ENCODE results near the gene RECQL5.
"Not testable (repeated sequence)": the region's sequence is repeated elsewhere in the genome, so short reads cannot be mapped to it uniquely, and the experiment has no call there.

Gene RECQL5

DNA sequence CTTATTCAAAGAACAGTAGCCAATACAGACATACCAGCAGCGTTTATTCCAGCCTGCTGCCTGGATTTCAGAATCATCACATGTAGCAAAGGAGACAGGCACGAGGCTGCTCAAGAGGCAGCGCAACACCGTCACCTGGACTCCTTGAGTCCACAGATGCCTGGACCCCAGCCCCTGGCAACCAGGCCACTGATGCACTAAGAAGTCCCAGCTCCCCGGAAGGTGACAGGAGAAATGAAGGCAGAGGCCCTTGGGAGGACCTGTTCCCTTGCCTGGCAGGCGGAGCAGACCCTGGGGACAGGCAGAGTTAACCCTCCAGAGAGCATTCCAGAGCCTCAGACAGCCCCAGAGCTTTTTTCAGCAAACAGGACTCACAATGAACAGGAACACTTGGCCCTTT, 17.3 kb downstream of the RECQL5 start:
- DNase-seq (ENCODE audit: extremely low read depth in 1 of 2, low read depth in 1 of 2), result no peak

DNA sequence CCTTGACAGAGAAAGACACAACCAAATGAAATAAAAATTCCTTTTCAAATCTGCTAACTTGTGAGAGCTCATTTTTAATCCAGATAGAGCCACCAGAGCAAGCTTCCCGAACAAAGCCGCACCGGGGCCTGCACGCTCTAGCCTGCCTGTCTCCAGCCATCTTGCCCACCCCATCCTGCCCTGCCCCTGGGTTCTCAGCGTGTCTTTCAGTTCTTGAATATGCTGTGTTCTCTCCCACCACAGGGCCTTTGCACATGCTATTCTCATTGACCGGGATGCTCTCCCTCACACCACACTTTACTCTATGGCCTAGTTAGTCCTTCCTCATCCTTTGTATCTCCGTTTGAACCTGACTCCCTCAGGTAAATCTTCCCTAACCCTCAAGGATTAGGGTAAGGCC, 19.0 kb downstream of the RECQL5 start:
- no peak for DNase-seq (ENCODE audit: extremely low read depth in 1 of 2, low read depth in 1 of 2)

DNA sequence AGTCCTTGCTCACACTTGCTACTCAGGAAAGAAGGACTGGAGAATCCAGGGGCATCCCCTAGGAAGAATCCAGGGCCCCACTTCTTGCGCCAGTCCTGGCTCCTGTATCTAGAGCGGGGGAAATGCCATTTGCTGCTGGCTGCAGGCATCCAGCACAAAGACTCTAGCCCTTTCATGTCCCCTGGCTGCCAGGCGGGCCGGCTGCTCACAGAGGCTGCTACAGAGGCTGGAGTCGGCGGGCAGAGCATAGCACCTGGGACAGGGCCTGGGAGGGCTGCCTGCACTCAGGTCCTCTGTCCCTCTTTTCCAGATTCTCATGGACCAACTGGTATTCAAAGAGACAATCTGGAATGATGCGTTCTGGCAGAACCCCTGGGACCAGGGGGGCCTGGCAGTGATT, 19.9 kb downstream of the RECQL5 start:
- no peak for DNase-seq (ENCODE audit: extremely low read depth in 1 of 2, low read depth in 1 of 2)

DNA sequence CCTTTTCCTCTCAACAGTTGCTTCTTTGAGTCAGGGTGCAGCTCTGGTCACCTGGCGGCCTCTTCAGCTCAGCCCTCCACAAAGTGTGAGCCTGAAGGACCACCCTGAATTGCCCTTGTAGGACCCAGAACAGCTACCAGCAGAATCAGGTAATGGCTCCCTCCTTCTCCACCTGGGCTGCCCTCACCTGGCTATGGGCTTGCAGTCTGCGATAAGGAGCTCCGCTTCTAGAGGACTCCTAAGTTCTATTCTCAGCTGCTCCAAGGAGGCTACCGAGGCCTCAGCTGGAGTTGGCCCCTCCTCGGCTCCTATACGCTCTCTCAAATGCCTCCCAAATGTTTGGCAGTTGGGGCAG, 20.3 kb downstream of the RECQL5 start:
- DNase-seq (ENCODE audit: extremely low read depth in 1 of 2, low read depth in 1 of 2), result no peak

DNA sequence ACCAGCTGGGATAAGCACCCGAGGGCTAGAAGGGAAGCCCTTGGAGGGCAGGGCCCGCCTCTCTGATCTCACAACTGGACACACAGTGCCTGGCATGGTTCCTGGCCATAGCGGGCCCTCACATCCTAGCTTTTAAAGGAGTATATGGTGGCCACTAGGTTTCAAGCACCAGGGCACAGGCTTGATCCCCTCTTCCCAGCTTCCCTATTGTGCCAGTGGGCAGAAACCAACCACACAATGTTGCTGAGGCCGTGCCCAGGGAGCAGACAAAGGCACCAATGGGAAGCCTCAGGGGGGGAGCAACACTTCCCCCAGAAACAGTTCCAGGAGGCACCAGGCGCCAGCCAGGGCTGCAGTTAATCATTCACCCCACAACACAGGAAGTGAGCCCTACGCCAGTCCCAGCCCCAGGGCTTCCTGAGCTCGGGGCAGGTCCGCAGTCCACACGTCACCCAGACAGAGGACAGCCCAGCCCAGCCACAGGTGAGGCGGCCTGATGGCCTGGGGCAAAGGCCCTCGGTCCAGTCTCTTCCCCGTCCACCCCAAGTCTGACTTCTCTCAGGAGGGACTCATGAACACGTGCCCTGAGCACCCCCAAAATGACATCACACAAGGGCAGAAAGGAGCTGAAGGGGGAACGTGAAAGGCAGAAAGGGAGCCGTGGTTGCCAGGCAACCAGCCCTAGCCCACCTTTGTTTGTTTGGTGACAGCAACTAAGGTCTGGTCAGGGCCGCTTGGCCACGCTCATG, 20.9 kb downstream of the RECQL5 start:
- DNase-seq (ENCODE audit: extremely low read depth in 1 of 2, low read depth in 1 of 2), result no peak

DNA sequence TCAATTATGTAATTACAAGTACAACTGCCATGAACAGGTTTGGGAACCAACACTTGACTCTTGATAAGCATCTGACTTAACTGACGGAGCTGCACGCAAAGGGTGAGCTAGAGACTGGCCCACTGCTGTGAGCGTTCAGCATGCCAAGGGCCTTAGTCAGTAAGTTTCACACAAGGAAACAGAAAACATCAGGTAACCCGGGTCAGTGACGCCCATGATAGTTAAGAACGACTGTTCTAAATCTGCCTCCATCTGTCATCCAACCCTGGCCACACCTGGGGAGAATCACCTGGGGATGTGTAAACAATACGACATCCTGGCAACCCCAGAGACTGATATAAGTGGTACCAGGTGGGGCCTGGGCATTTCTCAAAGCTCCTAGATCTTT, 21.5 kb downstream of the RECQL5 start:
- DNase-seq (ENCODE audit: extremely low read depth in 1 of 2, low read depth in 1 of 2), result no peak

DNA sequence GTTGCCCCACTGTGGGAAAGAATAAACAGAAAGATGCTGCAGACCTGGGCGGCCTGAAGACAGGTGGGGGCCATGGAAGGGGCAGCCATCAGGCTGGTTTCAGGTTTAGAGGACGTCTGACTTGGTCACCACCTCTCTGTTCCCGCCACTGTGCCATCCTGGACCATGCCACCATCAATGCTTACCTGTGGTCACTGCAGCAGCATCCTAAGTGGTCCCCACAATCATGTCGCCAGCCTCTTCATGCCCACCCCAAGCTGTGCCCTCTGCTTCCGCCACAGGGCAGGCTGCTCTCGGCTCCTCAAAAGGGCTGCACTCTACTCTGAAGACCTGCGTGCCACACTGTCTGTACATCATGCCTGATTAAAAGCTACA, 23.3 kb downstream of the RECQL5 start:
- DNase-seq (ENCODE audit: extremely low read depth in 1 of 2, low read depth in 1 of 2), result no peak

DNA sequence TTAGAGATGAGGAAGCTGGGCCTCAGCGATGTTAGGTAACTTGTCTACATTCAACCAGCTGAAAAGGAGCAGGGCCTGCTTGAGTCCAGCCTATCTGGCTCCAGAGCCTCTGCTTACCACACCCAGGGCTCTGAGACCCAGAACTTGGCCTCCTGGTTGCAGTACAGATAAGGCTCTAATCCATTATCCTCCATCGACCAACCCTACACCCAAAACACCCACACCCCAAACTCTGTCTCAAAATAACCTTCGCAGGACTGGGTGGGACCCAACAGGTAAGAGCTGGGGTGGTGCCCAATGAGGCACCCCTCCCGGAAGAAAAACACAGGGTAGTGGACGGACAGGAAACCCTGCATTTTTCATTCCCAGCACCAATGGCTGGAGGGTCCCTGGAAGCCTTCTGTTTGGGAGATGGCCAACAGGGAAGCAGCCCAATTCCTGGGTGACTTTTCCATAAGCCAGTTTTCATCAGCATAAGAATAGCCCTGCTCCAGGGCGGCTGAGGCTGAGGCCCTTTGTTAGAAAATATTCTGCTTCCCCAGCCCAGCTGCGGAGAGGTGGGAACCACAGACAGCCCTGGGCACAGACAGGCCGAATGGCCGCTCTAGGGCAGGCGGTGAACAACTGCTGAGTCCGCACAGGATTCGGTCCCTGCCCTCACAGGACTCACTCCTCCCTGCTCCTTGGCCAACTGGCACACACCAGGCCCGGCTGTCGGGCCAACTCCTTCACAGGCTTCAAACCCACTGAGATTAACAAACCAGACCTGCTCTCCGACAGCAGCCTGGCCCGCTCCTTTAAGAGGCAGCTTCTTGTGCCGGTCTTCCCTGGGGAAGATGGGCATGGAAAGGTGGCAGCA, 23.9 kb downstream of the RECQL5 start:
- no peak for DNase-seq (ENCODE audit: extremely low read depth in 1 of 2, low read depth in 1 of 2)

DNA sequence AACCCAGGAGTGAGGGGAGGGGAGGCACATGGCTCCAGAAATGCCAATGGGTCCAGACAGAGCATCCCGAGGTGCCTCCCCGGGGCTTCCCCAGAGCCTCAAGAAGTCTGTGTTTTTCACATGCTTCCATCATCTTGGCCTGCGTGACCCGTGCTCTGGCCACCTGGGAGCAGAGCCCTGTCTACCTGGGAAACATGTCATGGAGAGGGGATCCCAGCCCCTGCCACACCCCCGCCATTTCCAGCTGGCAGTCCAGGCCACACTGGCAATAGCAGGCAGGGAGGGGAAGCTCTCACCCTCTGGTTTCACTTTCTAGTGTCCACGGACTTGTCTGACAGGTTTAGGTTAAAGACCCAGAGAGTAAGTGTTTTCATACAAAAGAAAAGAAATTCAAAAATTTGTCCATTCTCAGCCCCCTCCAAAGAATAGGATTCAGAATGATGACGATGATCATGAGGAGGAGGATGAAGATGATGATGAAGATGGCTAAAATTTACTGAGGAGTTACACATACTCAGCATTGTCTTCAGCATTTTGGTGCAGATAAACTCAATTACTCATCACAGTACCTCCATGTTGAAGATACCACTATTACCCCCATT, 24.7 kb downstream of the RECQL5 start:
- DNase-seq (ENCODE audit: extremely low read depth in 1 of 2, low read depth in 1 of 2), result no peak

DNA sequence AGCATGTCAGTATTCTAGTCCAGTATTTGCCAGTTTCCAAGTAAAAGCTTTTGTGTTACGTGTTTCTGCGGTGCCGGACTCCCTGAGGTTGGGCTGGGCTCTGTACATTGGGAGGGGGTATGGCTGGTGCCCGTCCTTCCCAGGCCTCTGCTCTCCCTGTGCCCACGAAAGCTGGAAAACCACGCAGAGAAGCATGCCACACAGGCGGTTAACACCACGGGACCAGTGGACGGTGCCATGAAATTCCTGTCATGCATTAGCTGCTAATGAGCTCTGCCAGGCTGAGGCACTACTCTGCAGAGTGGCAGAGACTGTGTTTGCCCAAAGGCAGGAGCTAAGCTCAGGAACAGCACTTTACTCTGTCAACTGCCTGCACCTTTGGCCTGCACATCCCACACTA, 25.6 kb downstream of the RECQL5 start:
- DNase-seq (ENCODE audit: extremely low read depth in 1 of 2, low read depth in 1 of 2), result no peak

DNA sequence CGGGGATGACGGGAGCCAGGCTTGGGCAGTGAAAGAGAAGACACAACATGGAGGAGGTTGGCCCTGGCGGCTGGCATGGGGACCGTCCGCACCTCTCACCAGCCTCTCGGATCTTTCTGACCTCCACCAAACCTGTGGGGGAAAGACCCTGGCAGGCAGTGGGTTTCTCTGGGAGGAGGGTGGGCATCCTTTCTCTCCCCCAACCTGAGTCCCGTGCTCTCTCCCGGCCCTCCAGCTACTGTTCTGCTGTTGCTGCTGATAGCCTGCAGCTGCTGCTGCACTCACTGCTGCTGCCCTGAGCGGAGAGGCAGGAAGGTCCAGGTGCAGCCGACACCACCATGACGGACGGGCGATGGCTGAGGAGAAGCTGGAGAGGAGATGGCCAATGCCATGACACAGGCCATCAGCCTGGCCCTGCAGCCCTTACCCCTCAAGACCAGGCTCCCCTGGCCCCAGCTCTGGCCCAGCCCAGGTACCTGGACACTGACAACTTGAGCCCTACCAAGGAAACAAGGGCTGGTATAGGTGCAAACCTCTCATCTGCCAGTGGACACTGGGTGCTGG, 26.3 kb downstream of the RECQL5 start:
- no peak for DNase-seq (ENCODE audit: extremely low read depth in 1 of 2, low read depth in 1 of 2)

DNA sequence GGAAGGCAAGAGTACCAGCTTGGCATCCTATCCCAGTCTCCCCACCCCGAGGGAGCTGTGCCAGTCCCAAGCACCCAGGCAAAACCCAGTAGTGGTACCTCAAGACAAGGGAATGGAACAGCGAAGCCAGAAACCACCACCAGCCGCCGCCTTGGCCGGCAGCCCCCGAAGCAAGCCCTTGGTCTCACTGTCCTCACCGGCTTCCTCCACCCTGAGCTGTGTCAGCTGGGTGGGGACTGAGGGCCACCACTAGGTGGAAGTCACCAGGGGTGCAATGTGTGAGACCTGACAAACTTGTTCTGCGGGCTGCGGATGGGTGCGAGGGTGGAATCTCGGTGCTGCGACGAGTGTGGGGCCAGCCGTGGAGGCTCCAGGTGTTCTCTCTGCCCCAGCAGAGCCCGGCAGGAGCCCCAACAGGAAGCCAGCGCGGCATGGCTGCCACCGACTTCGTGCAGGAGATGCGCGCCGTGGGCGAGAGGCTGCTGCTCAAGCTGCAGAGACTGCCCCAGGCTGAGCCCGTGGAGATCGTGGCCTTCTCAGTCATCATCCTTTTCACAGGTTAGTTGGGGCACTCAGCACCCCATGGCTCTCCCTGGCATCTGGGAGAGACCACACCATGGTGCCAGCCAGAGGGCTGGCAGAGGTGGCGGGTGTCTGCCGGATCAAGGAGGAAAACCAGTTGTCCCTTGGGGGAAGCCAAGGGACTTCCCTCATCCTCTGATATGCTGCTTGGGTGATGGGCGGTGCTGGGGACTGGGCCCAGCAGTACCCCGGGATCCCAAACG, 27.0 kb downstream of the RECQL5 start:
- no peak for DNase-seq (ENCODE audit: extremely low read depth in 1 of 2, low read depth in 1 of 2)

DNA sequence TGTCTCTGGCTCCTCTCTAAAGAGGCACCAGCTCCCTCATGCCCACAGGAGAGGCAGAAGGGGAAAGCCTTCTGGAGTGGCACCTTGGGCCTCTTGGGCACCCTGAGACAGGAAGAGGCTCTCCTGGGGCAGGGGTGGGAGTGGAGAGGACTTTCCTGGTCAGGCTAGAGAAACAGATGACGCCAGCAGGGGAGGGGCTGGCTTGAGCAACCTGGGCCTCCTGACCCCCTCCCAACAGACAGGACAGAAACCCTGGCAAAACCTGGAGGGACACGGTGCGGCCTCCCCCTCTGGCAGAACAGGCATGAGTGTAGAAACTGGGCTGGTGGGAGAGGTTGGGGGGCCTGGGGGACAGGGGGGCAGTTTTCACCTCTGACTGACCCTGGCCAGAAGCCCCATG, 27.6 kb downstream of the RECQL5 start:
- DNase-seq (ENCODE audit: extremely low read depth in 1 of 2, low read depth in 1 of 2), result no peak

DNA sequence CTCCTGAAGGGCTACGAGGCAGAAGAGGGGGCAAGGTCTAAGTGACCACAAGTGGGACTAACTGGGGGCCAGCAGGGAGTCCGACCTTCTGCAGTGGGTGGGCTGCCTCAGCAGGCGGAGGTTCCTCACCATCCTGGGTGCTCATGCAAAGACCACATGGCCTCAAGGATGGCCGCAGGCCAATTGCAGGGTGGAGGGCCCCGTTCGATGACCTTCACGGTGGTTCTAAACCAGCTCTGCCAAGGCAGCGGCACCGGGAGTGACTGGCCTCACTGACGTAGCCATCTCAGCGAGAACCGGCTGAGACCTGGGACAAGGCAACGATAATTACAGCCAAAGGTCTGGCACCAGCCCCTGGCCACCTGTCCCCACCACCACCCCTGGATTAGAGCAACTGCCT, 28.1 kb downstream of the RECQL5 start:
- no peak for DNase-seq (ENCODE audit: extremely low read depth in 1 of 2, low read depth in 1 of 2)

DNA sequence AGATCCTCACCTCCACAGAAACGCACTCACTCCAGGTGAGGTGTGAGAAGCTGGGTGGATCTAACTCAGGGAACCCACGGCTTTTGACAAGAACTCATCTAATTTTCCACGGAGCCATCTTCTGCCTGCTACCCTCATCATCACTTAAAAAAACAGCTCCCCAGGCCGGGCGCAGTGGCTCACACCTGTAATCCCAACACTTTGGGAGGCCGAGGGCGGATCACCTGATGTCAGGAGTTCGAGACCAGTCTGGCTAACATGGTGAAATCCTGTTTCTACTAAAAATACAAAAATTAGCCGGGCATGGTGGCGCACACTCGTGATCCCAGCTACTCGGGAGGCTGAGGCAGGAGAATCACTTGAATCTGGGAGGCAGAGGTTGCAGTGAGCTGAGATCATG, 28.9 kb downstream of the RECQL5 start:
- DNase-seq (ENCODE audit: extremely low read depth in 1 of 2, low read depth in 1 of 2), result not testable (repeated sequence)

DNA sequence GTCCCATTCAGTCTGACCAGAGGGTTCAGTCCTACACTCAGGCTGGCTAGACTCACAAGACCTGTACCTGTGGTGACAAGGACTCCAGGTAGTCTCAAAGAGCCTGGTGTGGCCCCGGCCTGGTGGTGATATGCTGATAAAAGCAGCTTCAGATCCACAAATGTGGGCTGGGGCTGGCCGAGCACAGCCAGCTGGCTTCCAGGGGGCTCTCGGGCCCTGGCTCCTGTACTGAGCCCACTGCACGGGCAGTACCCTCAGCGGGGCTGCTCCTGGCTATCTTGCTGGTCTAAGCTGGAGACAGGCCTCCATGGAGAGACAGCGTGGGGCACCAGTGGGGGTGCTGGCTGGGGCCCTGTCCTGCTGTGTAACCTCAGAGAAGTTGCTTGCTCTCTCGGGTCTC, 29.4 kb downstream of the RECQL5 start:
- DNase-seq (ENCODE audit: extremely low read depth in 1 of 2, low read depth in 1 of 2), result no peak

DNA sequence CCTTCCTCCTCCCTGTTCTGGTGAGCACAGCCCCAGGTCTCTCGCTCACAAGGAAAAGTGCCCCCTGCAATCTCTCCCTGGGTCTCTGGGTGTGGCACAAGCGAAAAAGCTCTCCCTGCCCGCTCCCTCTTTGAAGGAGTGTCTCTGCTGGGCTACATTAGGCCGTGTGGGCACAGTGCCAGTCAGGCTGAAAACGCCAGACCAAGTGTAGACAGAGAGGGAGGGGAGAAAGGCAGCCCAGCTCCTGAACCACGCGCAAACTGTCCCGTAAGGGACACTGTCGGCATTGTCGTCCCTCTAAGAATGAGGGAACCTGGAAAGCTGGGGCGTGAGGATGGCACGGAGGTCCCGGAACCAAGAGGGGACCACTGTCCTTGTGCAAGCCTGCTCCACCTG, 29.8 kb downstream of the RECQL5 start:
- DNase-seq (ENCODE audit: extremely low read depth in 1 of 2, low read depth in 1 of 2), result no peak

DNA sequence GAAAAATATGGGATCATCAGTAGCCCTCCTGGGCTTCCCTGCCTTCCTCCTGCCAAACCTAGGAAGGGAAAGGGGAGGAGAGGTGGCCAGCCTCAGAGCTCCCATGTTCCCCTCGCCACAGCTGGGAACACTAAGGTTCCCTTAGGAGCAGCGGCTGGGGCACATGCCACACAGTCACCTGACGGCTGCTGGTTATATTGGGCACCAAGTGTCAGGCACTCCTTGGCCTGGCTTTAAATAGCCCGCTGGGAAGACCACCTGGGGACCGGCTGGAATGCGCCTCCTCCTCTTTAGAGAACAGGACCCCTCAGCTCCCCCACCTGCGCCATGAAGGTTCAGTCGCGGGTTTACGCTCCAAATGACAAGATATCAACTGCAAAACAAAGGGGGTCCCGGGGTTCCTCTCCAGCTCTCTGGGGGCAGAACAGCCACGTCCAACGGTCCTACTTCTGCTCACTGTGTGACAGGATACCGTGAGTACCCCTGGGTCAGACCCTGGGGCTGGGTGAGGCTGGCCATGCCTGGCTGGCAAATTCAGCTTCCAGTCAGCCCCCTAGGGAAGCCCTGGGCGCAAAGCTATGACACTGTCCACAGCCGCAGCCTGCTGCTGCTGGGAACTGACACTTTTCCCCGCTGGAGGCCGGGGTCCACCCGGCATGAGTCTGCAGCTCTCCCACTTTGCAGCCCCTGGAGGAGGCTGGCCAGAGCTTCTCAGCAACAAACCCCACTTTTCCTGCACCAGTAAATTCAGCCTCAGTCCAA, 30.4 kb downstream of the RECQL5 start:
- DNase-seq (ENCODE audit: extremely low read depth in 1 of 2, low read depth in 1 of 2), result no peak

DNA sequence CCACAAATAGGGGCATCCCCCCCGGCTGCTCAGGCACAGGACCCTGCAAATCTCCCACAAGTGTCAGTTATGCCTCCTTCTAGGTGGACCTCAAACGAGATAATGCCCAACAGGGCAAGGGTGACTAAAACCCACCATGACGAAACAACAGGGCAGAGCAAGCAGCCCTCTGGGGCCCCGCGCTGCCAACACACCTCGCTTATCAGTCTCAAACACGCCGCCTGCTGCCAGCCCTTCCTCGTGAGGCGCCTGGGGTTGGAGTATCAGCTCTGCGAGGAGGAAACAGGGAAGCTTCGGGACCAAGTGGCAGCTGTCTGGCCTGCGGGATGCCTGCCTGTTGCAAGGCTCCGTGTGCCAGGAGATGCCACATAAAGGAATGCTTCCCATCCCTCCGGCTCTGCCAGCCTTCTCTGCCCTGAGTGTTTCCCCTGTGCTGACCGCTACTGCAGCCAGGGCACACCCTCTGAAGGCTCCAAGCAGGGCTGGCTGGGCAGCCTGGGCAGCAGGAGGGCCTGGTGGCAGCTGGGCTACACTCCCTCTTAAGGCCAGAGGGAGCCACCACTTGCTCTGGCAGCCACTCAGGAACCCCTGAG, 31.2 kb downstream of the RECQL5 start:
- no peak for DNase-seq (ENCODE audit: extremely low read depth in 1 of 2, low read depth in 1 of 2)
